CD4-positive, alpha-beta T cell treated with Interleukin-12 subunit alpha and Interleukin-12 subunit beta, for 1 hour (primary cell): ENCODE data around the gene BAAT.
"Not testable (repeated sequence)": the region's sequence is repeated elsewhere in the genome, so short reads cannot be mapped to it uniquely, and the experiment has no call there.

Experiments
- DNase-seq: peaks from one replicate; pipeline ENCODE4 v3.0.0-alpha.2; 2020

Gene BAAT

GRCh38 chr9:101384873-101385536 is at the start of gene BAAT:
TSS of gene BAAT (minus strand) at chr9:101385006. CDS start at chr9:101371404, 13,602 bp downstream.
- not testable (repeated sequence) for DNase-seq

GRCh38 chr9:101433229-101433628 is 48.4 kb upstream of the BAAT start:
- no peak for DNase-seq

- no peak for DNase-seq
These were observed 47.9 kb upstream of the BAAT start for GRCh38 chr9:101432740-101433139.

GRCh38 chr9:101432171-101432570 is 47.4 kb upstream of the BAAT start:
- DNase-seq = no peak

GRCh38 chr9:101429736-101430135 is 44.9 kb upstream of the BAAT start:
- no peak for DNase-seq

- DNase-seq = no peak
These were observed 44.1 kb upstream of the BAAT start for GRCh38 chr9:101428909-101429308.

- no peak for DNase-seq
These were observed 43.3 kb upstream of the BAAT start for GRCh38 chr9:101427957-101428655.

- no peak for DNase-seq
These were observed 42.6 kb upstream of the BAAT start for GRCh38 chr9:101427358-101427757.

- no peak for DNase-seq
These were observed 36.9 kb upstream of the BAAT start for GRCh38 chr9:101421653-101422065.

GRCh38 chr9:101419863-101420262 is 35.1 kb upstream of the BAAT start:
- no peak for DNase-seq

GRCh38 chr9:101418518-101419430 is 34.0 kb upstream of the BAAT start:
- no peak for DNase-seq

- DNase-seq = no peak
These were observed 33.2 kb upstream of the BAAT start for GRCh38 chr9:101417977-101418376.

GRCh38 chr9:101417389-101417788 is 32.6 kb upstream of the BAAT start:
- DNase-seq = no peak

- no peak for DNase-seq
These were observed 30.8 kb upstream of the BAAT start for GRCh38 chr9:101415578-101415977.

- no peak for DNase-seq
These were observed 30.0 kb upstream of the BAAT start for GRCh38 chr9:101414839-101415238.

GRCh38 chr9:101409079-101409477 is 24.3 kb upstream of the BAAT start:
- no peak for DNase-seq

GRCh38 chr9:101408374-101409078 is 23.7 kb upstream of the BAAT start:
- DNase-seq = no peak

- no peak for DNase-seq
These were observed 18.9 kb upstream of the BAAT start for GRCh38 chr9:101403516-101404285.

GRCh38 chr9:101400120-101400519 is 15.3 kb upstream of the BAAT start:
- no peak for DNase-seq

GRCh38 chr9:101399643-101399970 is 14.8 kb upstream of the BAAT start:
- DNase-seq = no peak

- no peak for DNase-seq
These were observed 14.3 kb upstream of the BAAT start for GRCh38 chr9:101398930-101399642.
